Measurements from ENCODE around the gene HK3. TPM values are rescaled to one million over a fixed set of nuclear protein-coding genes. Genes with fewer than 3 reads are reported as not detected.

HK3 gene
- total and polyA plus RNA-seq, 2 experiments from 2014 or later, result not detected

GRCh38 chr5:176876506-176877431, 22.4 kb downstream of the HK3 start:
- Mint-ChIP-seq H3K27me3 (ENCODE audit: insufficient read depth, low read depth, poor library complexity) (peaks cover 16% of the 10 kb centered on the region), H3K36me3 (ENCODE audit: low read depth) (no peaks in the 10 kb centered on the region), H3K27ac (no peak overlapping the region), H3K9me3 (no peaks in the 10 kb centered on the region; the same call in 2 of the 3 replicates), H3K4me3 (no peak overlapping the region), H3K4me1 (peaks cover 6% of the 10 kb centered on the region; the same call in 2 of the 3 replicates)
- H3K79me2 ChIP-seq (replicated peaks; ENCODE audit: insufficient read depth), result no peaks in the 10 kb centered on the region
- no peaks in the 10 kb centered on the region for H3K36me3 ChIP-seq (ENCODE audit: insufficient read depth)
- no peak overlapping the region for H3K27ac ChIP-seq (ENCODE audit: low read depth)
- no peaks in the 10 kb centered on the region for H3K9me2 ChIP-seq (ENCODE audit: insufficient read depth)
- no peak overlapping the region for H2AFZ ChIP-seq
- no peaks in the 10 kb centered on the region for H3F3A ChIP-seq (replicated peaks; ENCODE audit: low read depth)
- TF ChIP-seq REST (IDR thresholded peaks at IDR 0.05; ENCODE audit: unreplicated experiment) (no peak), ZNF114 (CRISPR knock-in tag; IDR thresholded peaks at IDR 0.05) (no peak), ZNF331 (CRISPR knock-in tag; IDR thresholded peaks at IDR 0.05; ENCODE audit: low read depth) (no peak), CREB1 (CRISPR knock-in tag; IDR thresholded peaks at IDR 0.05; ENCODE audit: low read depth) (no peak), STAT1 (IDR thresholded peaks at IDR 0.05; ENCODE audit: unreplicated experiment) (no peak), NANOG (IDR thresholded peaks at IDR 0.05; ENCODE audit: borderline replicate concordance) (no peak), CTCF (conservative IDR thresholded peaks at IDR 0.05; ENCODE audit: low read depth in 2 of 2) (no peak), JUNB (IDR thresholded peaks at IDR 0.05; ENCODE audit: unreplicated experiment) (no peak), ZNF462 (CRISPR knock-in tag; IDR thresholded peaks at IDR 0.05) (no peak)
- H3K27me3 ChIP-seq (ENCODE audit: insufficient read depth), result no peaks in the 10 kb centered on the region
- no peak for ATAC-seq
- no peak for DNase-seq (ENCODE audit: low spot score)
- no peaks in the 10 kb centered on the region for H3K4me1 ChIP-seq (ENCODE audit: insufficient read depth)
- no peak overlapping the region for H3K4me2 ChIP-seq
- H3K4me3 ChIP-seq, result no peak overlapping the region
- no peaks in the 10 kb centered on the region for H4K20me1 ChIP-seq (replicated peaks; ENCODE audit: insufficient read depth)
